Measurements from ENCODE around the gene RXFP1.

RXFP1 gene

DNA sequence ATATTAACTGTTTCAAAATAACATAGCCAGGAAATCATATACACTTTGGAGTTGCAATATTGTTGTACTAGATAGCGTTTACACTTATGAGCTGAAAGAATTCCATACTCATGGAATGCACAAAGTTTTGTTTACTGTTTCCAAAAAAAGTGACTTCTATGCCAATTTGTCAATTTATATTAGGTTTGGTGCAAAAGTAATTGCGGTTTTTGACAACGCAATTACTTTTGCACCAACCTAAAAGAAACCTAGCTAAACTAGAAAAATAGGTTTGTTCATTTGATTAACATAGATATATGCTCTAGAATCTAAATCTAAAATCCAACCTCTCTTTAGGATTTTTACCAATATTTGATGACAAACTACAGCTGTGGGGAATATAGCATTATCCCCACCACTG is 15.2 kb downstream of the RXFP1 start:
- H3K9me3 ChIP-seq (ENCODE audit: low read depth, low read length), result no peaks in the 10 kb centered on the region
- H3K27ac ChIP-seq, result no peak overlapping the region
- TF ChIP-seq POLR2AphosphoS5 (IDR thresholded peaks at IDR 0.05; ENCODE audit: borderline replicate concordance, low read depth, low read length) (no peak), FOXP2 (optimal IDR thresholded peaks at IDR 0.05; ENCODE audit: control extremely low read depth, extremely low read length, insufficient read depth) (no peak), EZH2 (IDR thresholded peaks at IDR 0.05) (no peak)
- H3K36me3 ChIP-seq (ENCODE audit: insufficient read depth, low read length), result no peaks in the 10 kb centered on the region
- H3K9ac ChIP-seq (ENCODE audit: insufficient read length), result no peak overlapping the region
- H3K4me3 ChIP-seq, result no peak overlapping the region
- no peak for DNase-seq (ENCODE audit: low read depth, low spot score)

DNA sequence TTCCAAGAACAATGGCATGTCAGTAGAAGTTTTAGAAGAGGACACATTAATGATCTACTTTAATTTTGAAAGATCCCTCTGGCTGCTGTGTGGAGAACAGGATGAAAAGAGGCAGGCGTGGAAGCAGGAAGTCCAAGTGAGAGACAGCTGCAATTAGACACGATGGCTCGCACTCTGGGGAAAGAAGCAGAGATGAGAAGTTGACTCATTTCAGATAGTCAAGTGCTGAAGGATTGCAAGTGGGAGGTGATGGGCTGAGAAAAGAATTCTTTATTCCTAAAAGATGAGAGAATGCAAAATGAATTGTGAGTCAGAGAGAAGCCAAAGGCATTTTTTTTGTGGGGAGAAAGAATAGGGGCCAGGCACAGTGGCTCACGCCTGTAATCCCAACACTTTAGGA is 16.5 kb downstream of the RXFP1 start:
- TF ChIP-seq EZH2 (IDR thresholded peaks at IDR 0.05), result no peak
- TF ChIP-seq FOXP2 (optimal IDR thresholded peaks at IDR 0.05; ENCODE audit: control extremely low read depth, extremely low read length, insufficient read depth), result no peak
- no peak for TF ChIP-seq POLR2AphosphoS5 (IDR thresholded peaks at IDR 0.05; ENCODE audit: borderline replicate concordance, low read depth, low read length)
- Histone ChIP-seq H3K4me3 (no peak overlapping the region), H3K27ac (no peak overlapping the region), H3K9ac (ENCODE audit: insufficient read length) (no peak overlapping the region), H3K9me3 (ENCODE audit: low read depth, low read length) (no peaks in the 10 kb centered on the region), H3K36me3 (ENCODE audit: insufficient read depth, low read length) (no peaks in the 10 kb centered on the region)
- DNase-seq (ENCODE audit: low read depth, low spot score), result no peak

- Histone ChIP-seq H3K9ac (ENCODE audit: insufficient read length) (no peak overlapping the region), H3K36me3 (ENCODE audit: insufficient read depth, low read length) (no peaks in the 10 kb centered on the region), H3K4me3 (no peak overlapping the region), H3K9me3 (ENCODE audit: low read depth, low read length) (no peaks in the 10 kb centered on the region), H3K27ac (no peak overlapping the region)
- TF ChIP-seq FOXP2 (optimal IDR thresholded peaks at IDR 0.05; ENCODE audit: control extremely low read depth, extremely low read length, insufficient read depth) (no peak), EZH2 (IDR thresholded peaks at IDR 0.05) (no peak), POLR2AphosphoS5 (IDR thresholded peaks at IDR 0.05; ENCODE audit: borderline replicate concordance, low read depth, low read length) (no peak)
- no peak for DNase-seq (ENCODE audit: low read depth, low spot score)
Observed at GRCh38 chr4:158538911-158539310, 17.2 kb downstream of the RXFP1 start.

GRCh38 chr4:158540125-158540907 is 18.6 kb downstream of the RXFP1 start:
- Histone ChIP-seq H3K27ac (no peak overlapping the region), H3K9me3 (ENCODE audit: low read depth, low read length) (no peaks in the 10 kb centered on the region), H3K4me3 (no peak overlapping the region), H3K36me3 (ENCODE audit: insufficient read depth, low read length) (no peaks in the 10 kb centered on the region), H3K9ac (ENCODE audit: insufficient read length) (no peak overlapping the region)
- TF ChIP-seq EZH2 (IDR thresholded peaks at IDR 0.05) (no peak), POLR2AphosphoS5 (IDR thresholded peaks at IDR 0.05; ENCODE audit: borderline replicate concordance, low read depth, low read length) (no peak), FOXP2 (optimal IDR thresholded peaks at IDR 0.05; ENCODE audit: control extremely low read depth, extremely low read length, insufficient read depth) (no peak)
- no peak for DNase-seq (ENCODE audit: low read depth, low spot score)

GRCh38 chr4:158541506-158541905 is 19.8 kb downstream of the RXFP1 start:
- Histone ChIP-seq H3K4me3 (no peak overlapping the region), H3K9ac (ENCODE audit: insufficient read length) (no peak overlapping the region), H3K27ac (no peak overlapping the region), H3K36me3 (ENCODE audit: insufficient read depth, low read length) (no peaks in the 10 kb centered on the region), H3K9me3 (ENCODE audit: low read depth, low read length) (no peaks in the 10 kb centered on the region)
- TF ChIP-seq POLR2AphosphoS5 (IDR thresholded peaks at IDR 0.05; ENCODE audit: borderline replicate concordance, low read depth, low read length), result no peak
- no peak for TF ChIP-seq EZH2 (IDR thresholded peaks at IDR 0.05)
- no peak for TF ChIP-seq FOXP2 (optimal IDR thresholded peaks at IDR 0.05; ENCODE audit: control extremely low read depth, extremely low read length, insufficient read depth)
- no peak for DNase-seq (ENCODE audit: low read depth, low spot score)

DNA sequence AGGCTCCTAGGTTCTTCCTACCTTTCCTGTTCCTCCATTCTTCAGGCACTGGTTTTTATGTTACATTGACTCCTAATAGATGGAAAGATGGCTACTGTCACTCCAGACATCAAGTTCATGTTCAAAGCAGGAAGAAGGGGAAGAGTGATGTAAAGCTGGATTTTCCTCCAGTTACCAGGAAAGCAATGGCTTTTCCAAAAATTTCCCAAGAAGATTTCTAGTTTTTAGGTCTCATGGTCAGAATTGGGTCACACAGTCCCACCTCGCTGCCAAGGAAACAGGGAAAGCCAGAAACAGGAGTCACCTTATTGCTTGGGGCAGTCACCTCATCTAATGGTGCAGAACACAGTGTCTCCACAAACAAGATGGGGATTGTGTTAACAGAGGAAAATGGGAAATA is 21.5 kb downstream of the RXFP1 start:
- H3K4me3 ChIP-seq, result no peak overlapping the region

GRCh38 chr4:158544141-158544540 is 22.5 kb downstream of the RXFP1 start:
- TF ChIP-seq FOXP2 (optimal IDR thresholded peaks at IDR 0.05; ENCODE audit: control extremely low read depth, extremely low read length, insufficient read depth), result no peak
- no peak for TF ChIP-seq EZH2 (IDR thresholded peaks at IDR 0.05)
- no peak for TF ChIP-seq POLR2AphosphoS5 (IDR thresholded peaks at IDR 0.05; ENCODE audit: borderline replicate concordance, low read depth, low read length)
- no peaks in the 10 kb centered on the region for H3K36me3 ChIP-seq (ENCODE audit: insufficient read depth, low read length)
- no peak overlapping the region for H3K4me3 ChIP-seq
- no peak for DNase-seq (ENCODE audit: low read depth, low spot score)
- H3K9ac ChIP-seq (ENCODE audit: insufficient read length), result no peak overlapping the region
- no peak overlapping the region for H3K27ac ChIP-seq
- no peaks in the 10 kb centered on the region for H3K9me3 ChIP-seq (ENCODE audit: low read depth, low read length)

More for the DNA sequence above, 21.5 kb downstream of the RXFP1 start:
- Histone ChIP-seq H3K9me3 (ENCODE audit: low read depth, low read length) (no peaks in the 10 kb centered on the region), H3K9ac (ENCODE audit: insufficient read length) (no peak overlapping the region), H3K27ac (no peak overlapping the region), H3K36me3 (ENCODE audit: insufficient read depth, low read length) (no peaks in the 10 kb centered on the region)
- DNase-seq (ENCODE audit: low read depth, low spot score), result no peak
- TF ChIP-seq POLR2AphosphoS5 (IDR thresholded peaks at IDR 0.05; ENCODE audit: borderline replicate concordance, low read depth, low read length), result no peak
- no peak for TF ChIP-seq EZH2 (IDR thresholded peaks at IDR 0.05)
- no peak for TF ChIP-seq FOXP2 (optimal IDR thresholded peaks at IDR 0.05; ENCODE audit: control extremely low read depth, extremely low read length, insufficient read depth)

DNA sequence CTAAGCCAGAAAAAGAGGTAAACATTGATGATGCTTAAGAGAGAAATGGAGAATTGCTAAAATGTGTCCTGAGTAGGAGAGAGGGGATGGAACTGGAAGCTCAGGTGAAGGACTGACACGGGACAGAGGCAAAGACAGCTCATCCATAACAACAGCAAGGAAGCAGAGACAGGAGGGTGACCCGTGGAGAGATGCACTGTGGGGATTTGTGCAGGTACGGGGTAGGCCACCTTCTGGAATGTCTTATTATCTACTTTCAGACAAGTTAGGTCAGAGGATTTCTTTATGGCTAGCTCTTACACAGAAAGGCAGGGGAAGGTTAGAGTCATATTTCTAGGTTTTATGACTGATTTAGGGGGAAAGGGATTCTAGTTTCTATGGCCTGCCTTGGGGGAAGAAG is 31.7 kb downstream of the RXFP1 start:
- H3K9me3 ChIP-seq (ENCODE audit: low read depth, low read length), result no peaks in the 10 kb centered on the region
- no peak for TF ChIP-seq FOXP2 (optimal IDR thresholded peaks at IDR 0.05; ENCODE audit: control extremely low read depth, extremely low read length, insufficient read depth)
- no peak for TF ChIP-seq EZH2 (IDR thresholded peaks at IDR 0.05)
- no peak for TF ChIP-seq POLR2AphosphoS5 (IDR thresholded peaks at IDR 0.05; ENCODE audit: borderline replicate concordance, low read depth, low read length)
- no peak overlapping the region for H3K4me3 ChIP-seq
- DNase-seq (ENCODE audit: low read depth, low spot score), result no peak
- no peak overlapping the region for H3K9ac ChIP-seq (ENCODE audit: insufficient read length)
- H3K27ac ChIP-seq, result no peak overlapping the region
- H3K36me3 ChIP-seq (ENCODE audit: insufficient read depth, low read length), result no peaks in the 10 kb centered on the region

GRCh38 chr4:158560284-158560683 is 38.6 kb downstream of the RXFP1 start:
- no peak overlapping the region for H3K4me3 ChIP-seq
- H3K9me3 ChIP-seq (ENCODE audit: low read depth, low read length), result no peaks in the 10 kb centered on the region
- H3K9ac ChIP-seq (ENCODE audit: insufficient read length), result no peak overlapping the region
- DNase-seq (ENCODE audit: low read depth, low spot score), result no peak
- H3K27ac ChIP-seq, result no peak overlapping the region
- TF ChIP-seq POLR2AphosphoS5 (IDR thresholded peaks at IDR 0.05; ENCODE audit: borderline replicate concordance, low read depth, low read length) (no peak), EZH2 (IDR thresholded peaks at IDR 0.05) (no peak), FOXP2 (optimal IDR thresholded peaks at IDR 0.05; ENCODE audit: control extremely low read depth, extremely low read length, insufficient read depth) (no peak)
- H3K36me3 ChIP-seq (ENCODE audit: insufficient read depth, low read length), result no peaks in the 10 kb centered on the region
